GM12892 (cell line): ENCODE results near the gene FBXO9.

Experiments used
- DNase-seq: peaks from one replicate; pipeline ENCODE4 v3.0.0; 2011; ENCODE audit not compliant: insufficient read length
- FAIRE-seq: peaks from 2 replicates; lab custom pipeline; 2011; peaks lifted over from hg19 to GRCh38; lab: Jason Lieb, UNC
- POLR2A ChIP-seq: IDR thresholded peaks from 2 replicates; pipeline ENCODE4 v1.6.1; 2011; ENCODE audit warnings: low read depth, low read length, control low read depth
- POLR2AphosphoS5 ChIP-seq: IDR thresholded peaks from 2 replicates; pipeline ENCODE4 v1.6.1; 2011; ENCODE audit warnings: low read depth, low read length, control low read depth
- TAF1 ChIP-seq: IDR thresholded peaks from 2 replicates; pipeline ENCODE4 v1.6.1; 2011; ENCODE audit warnings: low read depth, mild to moderate bottlenecking, control low read depth, low read length, borderline replicate concordance

Gene FBXO9

DNA sequence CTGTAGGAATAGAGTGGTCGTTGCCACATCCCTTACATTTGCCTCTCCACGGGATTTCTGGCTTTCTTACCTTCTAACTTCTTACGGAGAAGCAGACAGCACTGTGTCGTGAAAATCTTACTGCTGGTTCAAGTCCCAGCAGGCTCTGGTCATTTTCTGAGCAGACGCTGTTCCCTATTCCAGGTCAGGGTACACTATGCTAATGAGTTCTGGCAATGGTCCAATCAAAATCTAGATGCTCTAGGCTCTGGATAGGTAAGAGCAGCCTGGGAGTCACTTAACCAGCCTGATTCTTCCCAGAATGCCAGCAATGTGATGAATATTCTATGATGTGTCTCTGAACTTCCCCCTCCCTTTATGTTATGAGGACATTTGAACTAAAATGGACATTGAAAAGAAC lies 83.5 kb downstream of the FBXO9 start, which contains the start of gene GCM1:
GCM1 (minus strand) TSS at position 158 of the 400 bp plus-strand sequence. CDS start 3,209 bp downstream, outside the sequence.
- TF ChIP-seq TAF1 (no peak), POLR2AphosphoS5 (no peak), POLR2A (no peak)
- DNase-seq (no peak), FAIRE-seq (no peak)
